Effector memory CD4-positive, alpha-beta T cell (primary cell): ENCODE results near the gene MET.

Experiments used
- DNase-seq, 3 donors: peaks; one replicate each; pipeline ENCODE4 v3.0.0-alpha.2; 2020
- H3K27ac ChIP-seq: 2 replicates; pipeline ENCODE4 v1.7.0; 2013; ENCODE audit warnings: mild to moderate bottlenecking, low read length, moderate library complexity; ENCODE audit not compliant: insufficient read depth, poor library complexity, severe bottlenecking
- H3K27me3 ChIP-seq: replicated peaks from 2 replicates; pipeline ENCODE4 v1.7.0; 2013; ENCODE audit warnings: mild to moderate bottlenecking, low read length; ENCODE audit not compliant: insufficient read depth, control insufficient read depth, poor library complexity, severe bottlenecking
- H3K36me3 ChIP-seq: 2 replicates; pipeline ENCODE4 v1.7.0; 2013; ENCODE audit warnings: mild to moderate bottlenecking, low read length, moderate library complexity; ENCODE audit not compliant: control insufficient read depth, insufficient read depth
- H3K4me1 ChIP-seq: 2 replicates; pipeline ENCODE4 v1.7.0; 2013; ENCODE audit warnings: low read length, mild to moderate bottlenecking; ENCODE audit not compliant: control insufficient read depth, insufficient read depth, poor library complexity, severe bottlenecking
- H3K4me3 ChIP-seq: 2 replicates; pipeline ENCODE4 v1.7.0; 2013; ENCODE audit warnings: low read length, low read depth, mild to moderate bottlenecking; ENCODE audit not compliant: insufficient read depth, poor library complexity, severe bottlenecking
- H3K9me3 ChIP-seq: 2 replicates; pipeline ENCODE4 v1.7.0; 2013; ENCODE audit warnings: mild to moderate bottlenecking, low read length, moderate library complexity; ENCODE audit not compliant: control insufficient read depth

Gene MET

DNA sequence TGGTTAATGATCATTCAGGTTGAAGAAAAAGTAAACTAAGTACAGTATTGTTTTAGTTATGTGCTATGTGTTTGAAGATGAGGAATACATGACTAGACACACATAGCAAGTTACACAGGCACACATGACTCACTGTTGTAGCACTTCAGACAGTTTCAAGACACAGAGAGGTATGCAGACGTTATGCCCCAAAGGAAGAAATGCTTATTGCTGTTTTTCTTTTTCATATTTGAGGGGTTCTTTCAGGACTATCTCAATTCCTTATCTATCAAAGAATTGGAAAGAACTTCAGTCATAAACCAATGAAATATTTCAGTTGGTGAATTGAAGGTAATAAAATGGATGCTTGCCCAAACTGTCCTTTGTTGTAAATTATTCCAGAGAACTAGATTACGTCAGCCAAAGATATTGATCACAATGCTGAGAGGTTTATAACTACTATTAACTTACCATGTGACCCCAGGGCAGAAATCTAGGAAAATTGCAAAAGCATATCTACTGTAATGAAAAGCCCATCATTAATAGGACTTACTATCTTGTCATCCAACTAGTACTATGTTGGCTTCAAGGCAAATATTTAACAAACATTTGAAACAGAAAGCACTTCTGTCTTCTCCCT is 129.2 kb downstream of the MET start:
- DNase-seq, result no peak
- H3K36me3 ChIP-seq, result no peaks in the 10 kb centered on the region
- H3K4me1 ChIP-seq, result no peaks in the 10 kb centered on the region
- H3K9me3 ChIP-seq, result no peaks in the 10 kb centered on the region
- H3K4me3 ChIP-seq, result no peak overlapping the region
- H3K27me3 ChIP-seq, result no peaks in the 10 kb centered on the region
- H3K27ac ChIP-seq, result no peak overlapping the region

DNA sequence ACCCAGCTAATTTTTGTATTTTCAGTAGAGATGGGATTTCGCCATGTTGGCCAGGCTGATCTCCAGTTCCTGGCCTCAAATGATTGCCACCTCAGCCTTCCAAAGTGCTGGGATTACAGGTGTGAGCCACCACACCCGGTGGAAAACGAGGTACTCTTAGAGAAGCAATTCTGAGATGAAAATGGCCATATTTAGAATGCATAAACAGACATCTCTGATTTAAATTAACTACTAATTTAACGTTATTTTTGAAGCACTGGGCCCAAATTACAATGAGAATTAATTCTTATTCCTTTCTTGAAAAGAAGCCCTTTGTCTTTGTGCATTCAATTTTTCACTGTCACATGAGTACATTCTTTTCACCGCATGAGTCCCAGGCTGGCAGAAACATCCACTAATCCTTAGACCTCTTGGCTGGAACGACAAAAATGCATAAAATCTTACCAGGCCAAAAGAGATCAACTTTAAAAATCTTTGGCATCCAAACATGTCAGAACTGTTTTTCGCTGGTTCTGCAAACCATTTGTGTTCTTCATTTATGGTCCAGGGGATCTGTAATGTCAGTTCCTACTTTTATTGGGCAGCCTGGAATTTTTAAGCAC is 130.2 kb downstream of the MET start:
- Histone ChIP-seq H3K4me3 (no peak overlapping the region), H3K36me3 (no peaks in the 10 kb centered on the region), H3K27me3 (no peaks in the 10 kb centered on the region), H3K9me3 (no peaks in the 10 kb centered on the region), H3K27ac (no peak overlapping the region), H3K4me1 (no peaks in the 10 kb centered on the region)
- no peak for DNase-seq

DNA sequence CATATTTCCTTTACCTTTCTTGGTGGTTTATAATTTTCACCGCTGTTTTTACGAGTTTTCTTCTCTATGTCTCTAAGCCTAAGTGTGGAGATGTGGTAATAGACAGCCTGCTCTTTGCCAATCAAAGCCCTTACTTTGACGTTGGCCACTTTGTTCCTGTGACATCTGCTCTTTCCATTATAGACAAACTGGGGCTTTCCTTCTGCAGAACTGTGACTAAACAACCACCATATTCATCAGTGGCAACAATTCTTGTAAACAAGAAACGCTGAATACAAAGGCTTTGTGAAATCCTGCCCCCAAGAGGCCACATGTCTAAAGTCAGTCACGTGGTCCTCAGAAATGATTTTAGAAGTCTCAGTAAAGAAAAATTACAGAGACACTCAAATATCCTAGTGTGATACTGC is 130.8 kb downstream of the MET start:
- H3K4me3 ChIP-seq, result no peak overlapping the region
- H3K27me3 ChIP-seq, result no peaks in the 10 kb centered on the region
- H3K4me1 ChIP-seq, result no peaks in the 10 kb centered on the region
- no peaks in the 10 kb centered on the region for H3K9me3 ChIP-seq
- DNase-seq, result no peak
- H3K27ac ChIP-seq, result no peak overlapping the region
- no peaks in the 10 kb centered on the region for H3K36me3 ChIP-seq

DNA sequence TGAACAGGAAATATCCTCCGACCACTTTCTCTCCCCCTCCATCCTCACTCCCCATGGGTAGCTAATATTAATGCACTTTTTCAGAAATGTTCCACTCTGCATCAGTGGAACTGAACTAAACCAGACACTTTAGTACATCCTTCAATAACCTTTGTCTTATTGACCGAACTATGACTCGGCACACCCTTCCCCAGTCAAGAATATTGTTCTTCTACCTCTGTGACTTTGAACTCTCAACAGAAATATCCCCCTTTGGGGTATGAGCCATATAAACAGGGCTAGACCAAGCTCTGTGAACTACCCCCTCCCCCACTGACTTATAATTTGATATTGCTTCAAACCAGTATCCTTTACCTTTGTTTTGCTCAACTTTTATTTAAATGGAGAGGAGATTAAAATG is 132.5 kb downstream of the MET start:
- no peak for DNase-seq
- Histone ChIP-seq H3K9me3 (no peaks in the 10 kb centered on the region), H3K36me3 (no peaks in the 10 kb centered on the region), H3K27me3 (no peaks in the 10 kb centered on the region), H3K4me3 (no peak overlapping the region), H3K4me1 (no peaks in the 10 kb centered on the region), H3K27ac (no peak overlapping the region)

DNA sequence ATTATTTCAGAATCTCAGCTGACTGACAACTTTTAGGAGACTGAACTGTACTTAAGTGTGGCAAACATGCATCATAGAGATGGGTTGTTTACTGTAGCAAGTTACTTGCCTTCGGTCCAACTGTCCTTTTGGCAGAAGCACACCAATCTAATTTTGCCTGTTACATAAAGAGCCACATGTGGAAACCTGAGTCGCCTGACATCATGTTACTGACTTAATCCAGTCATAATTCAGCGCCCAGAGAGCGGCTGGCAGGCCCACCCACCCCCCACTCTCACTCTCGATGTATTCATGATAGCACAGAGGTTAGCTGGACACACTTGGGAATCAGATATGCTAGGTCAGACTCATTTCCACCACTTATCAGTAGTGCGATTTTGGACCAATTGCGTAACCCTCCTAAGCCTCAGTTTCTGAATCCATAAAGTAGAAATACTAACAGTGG is 133.1 kb downstream of the MET start:
- H3K27me3 ChIP-seq, result no peaks in the 10 kb centered on the region
- H3K4me3 ChIP-seq, result no peak overlapping the region
- H3K27ac ChIP-seq, result no peak overlapping the region
- H3K4me1 ChIP-seq, result no peaks in the 10 kb centered on the region
- H3K9me3 ChIP-seq, result no peaks in the 10 kb centered on the region
- no peak for DNase-seq
- H3K36me3 ChIP-seq, result no peaks in the 10 kb centered on the region

DNA sequence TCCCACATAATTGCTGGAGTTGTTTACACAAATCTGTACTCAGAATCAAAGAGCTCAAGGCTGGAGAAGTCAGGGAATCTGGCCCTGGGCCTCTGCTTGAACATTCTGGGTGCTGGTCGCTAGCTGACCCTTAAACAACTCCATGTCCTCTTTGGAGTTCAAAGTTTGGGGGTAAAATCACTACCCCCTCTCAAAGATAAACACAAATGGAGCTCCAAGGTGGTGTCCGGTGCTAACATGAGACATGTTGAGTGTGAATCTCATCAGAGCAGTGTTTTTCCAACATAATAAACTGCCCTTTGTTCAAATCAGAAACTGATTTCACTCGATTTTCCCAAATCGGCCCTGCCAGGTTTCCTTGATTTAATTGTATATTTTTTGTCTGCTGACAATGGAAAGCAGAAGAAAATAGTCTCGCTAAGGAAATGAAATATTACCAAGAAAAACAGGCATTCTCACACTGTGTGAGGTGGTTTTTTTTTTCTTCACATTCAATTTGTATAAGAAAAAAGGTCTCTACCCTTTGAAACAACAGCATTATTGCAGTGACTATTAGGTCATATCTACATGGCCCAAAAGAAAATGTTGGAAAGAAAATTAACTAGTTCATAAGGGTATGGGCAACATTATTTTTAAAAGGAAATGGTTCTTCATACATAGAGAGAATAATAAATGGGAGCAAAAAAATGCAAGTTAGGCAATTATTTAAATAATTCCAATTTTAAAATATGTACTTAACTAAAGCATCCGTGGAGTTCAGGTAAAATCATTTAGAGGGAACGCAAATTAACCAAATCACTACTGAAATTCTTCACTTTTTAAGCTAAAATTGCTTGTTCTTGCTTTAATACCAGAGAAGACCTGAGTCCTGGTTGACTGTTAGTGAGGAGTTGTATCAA is 134.3 kb downstream of the MET start:
- no peaks in the 10 kb centered on the region for H3K9me3 ChIP-seq
- no peaks in the 10 kb centered on the region for H3K4me1 ChIP-seq
- no peak overlapping the region for H3K4me3 ChIP-seq
- no peak for DNase-seq
- H3K27me3 ChIP-seq, result no peaks in the 10 kb centered on the region
- no peaks in the 10 kb centered on the region for H3K36me3 ChIP-seq
- no peak overlapping the region for H3K27ac ChIP-seq

DNA sequence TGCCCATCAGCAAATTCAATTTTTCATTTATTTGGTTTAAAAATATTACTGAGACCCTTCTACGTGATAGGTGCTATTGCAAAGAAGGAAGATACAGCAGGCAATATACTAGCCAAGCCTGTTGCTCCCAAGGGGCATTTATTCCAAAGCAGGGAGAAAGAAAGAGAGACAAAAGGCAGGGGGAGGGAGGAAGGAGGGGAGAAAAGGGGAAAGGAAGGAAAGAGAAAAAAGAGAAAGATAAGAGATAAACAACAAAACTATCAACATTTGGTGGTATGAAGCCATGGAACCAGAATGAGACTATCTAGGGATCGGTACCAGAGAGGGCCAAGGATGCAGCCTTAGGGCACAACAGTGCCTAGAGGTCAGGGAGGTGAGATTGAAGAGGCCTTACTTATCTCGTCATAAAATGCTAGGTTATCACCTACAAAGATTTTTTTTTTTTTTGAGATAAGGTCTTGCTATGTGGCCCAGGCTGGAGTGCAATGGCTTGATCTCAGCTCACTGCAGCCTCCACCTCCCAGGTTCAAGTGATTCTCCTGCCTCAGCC is 135.1 kb downstream of the MET start:
- Histone ChIP-seq H3K27ac (no peak overlapping the region), H3K9me3 (no peaks in the 10 kb centered on the region), H3K27me3 (no peaks in the 10 kb centered on the region), H3K4me1 (no peaks in the 10 kb centered on the region), H3K4me3 (no peak overlapping the region), H3K36me3 (no peaks in the 10 kb centered on the region)
- DNase-seq, result no peak

DNA sequence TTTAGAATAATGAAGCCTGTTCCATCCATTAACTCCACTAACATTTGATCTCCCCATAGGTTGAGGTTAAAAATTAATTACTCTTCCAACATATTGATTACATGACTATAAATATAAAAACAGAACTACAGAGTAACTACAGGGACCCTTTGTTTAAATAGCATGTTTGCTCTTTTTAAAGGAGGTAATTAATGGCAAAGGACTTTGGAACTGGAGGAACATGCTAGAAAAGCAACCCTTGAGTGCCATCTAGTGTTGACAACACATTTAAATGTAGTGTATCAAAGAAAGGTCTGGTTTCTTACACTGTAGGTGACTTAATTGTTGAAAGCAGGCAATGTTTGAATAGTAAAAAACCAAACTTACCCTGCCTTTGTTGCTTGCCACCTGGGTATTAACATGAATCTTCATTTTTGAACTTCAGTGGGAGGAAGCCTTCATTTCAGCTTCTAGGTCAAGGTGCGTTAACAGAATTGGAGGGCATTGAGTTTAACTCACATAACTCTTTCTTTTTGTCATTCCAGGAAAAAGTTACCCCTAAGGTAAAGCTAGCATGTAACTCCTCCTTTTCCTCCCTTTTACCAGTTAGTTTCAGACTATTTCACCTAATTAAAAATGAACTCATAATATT is 137.8 kb downstream of the MET start:
- no peak overlapping the region for H3K27ac ChIP-seq
- no peak for DNase-seq
- no peak overlapping the region for H3K4me3 ChIP-seq
- H3K36me3 ChIP-seq, result no peaks in the 10 kb centered on the region
- H3K4me1 ChIP-seq, result no peaks in the 10 kb centered on the region
- no peaks in the 10 kb centered on the region for H3K27me3 ChIP-seq
- H3K9me3 ChIP-seq, result no peaks in the 10 kb centered on the region

DNA sequence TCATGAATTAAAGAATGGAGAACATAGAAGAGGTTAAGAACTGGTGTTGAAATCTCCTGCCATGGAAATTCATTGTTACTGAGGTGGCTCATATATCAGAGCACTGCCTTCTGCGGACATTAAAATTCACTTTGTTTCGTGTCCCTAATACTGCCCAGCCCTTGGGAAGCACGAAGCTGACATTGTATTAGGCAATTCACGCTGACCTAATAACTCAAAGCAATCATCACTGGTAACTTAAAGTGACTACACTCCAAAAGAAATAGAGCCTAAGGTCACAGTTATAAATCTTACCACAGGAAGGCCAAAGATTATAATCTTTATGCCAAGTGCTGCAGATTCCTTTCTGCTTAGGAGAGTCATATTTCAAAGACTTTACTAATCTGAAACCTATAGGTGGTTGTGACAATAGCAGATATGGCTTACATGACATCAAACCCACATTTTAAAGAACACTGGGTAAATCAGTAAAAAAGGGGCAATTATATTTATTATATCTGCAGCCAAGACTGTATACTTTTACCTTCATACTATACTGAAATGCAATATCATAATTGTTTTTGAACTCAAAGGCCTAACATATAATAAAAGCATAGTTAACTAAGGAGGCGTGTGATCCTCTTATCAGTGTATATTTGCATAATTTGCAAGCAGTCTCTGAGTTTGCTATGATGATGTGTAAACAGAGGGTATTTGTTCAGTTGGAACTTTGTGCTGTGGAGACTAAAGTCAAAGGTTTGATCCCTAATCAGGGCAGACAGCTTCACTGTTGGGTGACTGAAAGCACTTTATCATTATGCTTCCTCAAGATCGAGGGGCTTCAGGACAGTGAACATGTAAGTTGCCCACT is 138.5 kb downstream of the MET start:
- no peak overlapping the region for H3K4me3 ChIP-seq
- DNase-seq, result no peak
- no peaks in the 10 kb centered on the region for H3K27me3 ChIP-seq
- H3K9me3 ChIP-seq, result no peaks in the 10 kb centered on the region
- H3K27ac ChIP-seq, result no peak overlapping the region
- H3K36me3 ChIP-seq, result no peaks in the 10 kb centered on the region
- no peaks in the 10 kb centered on the region for H3K4me1 ChIP-seq
